Astrocyte (in vitro differentiated cells and primary cell): ENCODE results near the gene PPP1R14C.

ENCODE experiments used
- CTCF ChIP-seq: IDR thresholded peaks from 2 replicates; pipeline ENCODE4 v1.5.1; 2011; ENCODE audit warnings: low read depth, mild to moderate bottlenecking, inconsistent platforms, low read length, moderate library complexity; ENCODE audit not compliant: insufficient read depth
- EZH2 ChIP-seq: IDR thresholded peaks from 2 replicates; pipeline ENCODE4 v1.6.1; 2012; ENCODE audit warnings: mild to moderate bottlenecking, low read length, inconsistent platforms; ENCODE audit not compliant: insufficient read depth

GRCh38 chr6:150202404-150202803, 59.6 kb downstream of the PPP1R14C start:
- TF ChIP-seq CTCF (no peak), EZH2 (no peak)
